ENCODE results near the gene CLDN2.
"Not testable (repeated sequence)": the region's sequence is repeated elsewhere in the genome, so short reads cannot be mapped to it uniquely, and the experiment has no call there.

Gene CLDN2

DNA sequence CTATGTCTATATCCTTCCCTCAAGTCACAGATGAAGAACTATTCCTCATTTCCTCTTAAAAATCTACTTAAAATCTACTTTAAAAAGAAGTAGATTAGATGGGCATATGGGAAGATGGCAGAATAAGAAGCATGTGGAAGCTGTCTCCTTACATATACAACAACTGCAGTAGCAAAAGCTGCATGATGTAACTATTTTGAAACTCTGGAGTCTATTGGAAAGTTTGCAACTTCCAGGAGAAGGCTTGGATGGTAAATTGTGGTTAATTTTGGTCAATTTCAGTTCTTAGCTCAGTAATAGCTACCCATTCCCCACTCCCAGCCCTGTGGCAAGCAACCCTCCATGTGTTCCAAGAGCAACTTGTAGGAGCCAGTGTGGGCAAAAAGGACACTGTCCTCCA, 42.9 kb downstream of the CLDN2 start:
- DNase-seq (ENCODE audit: low read depth, low spot score) = no peak
- TF ChIP-seq, protein P1, sequence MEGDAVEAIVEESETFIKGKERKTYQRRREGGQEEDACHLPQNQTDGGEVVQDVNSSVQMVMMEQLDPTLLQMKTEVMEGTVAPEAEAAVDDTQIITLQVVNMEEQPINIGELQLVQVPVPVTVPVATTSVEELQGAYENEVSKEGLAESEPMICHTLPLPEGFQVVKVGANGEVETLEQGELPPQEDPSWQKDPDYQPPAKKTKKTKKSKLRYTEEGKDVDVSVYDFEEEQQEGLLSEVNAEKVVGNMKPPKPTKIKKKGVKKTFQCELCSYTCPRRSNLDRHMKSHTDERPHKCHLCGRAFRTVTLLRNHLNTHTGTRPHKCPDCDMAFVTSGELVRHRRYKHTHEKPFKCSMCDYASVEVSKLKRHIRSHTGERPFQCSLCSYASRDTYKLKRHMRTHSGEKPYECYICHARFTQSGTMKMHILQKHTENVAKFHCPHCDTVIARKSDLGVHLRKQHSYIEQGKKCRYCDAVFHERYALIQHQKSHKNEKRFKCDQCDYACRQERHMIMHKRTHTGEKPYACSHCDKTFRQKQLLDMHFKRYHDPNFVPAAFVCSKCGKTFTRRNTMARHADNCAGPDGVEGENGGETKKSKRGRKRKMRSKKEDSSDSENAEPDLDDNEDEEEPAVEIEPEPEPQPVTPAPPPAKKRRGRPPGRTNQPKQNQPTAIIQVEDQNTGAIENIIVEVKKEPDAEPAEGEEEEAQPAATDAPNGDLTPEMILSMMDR (IDR thresholded peaks at IDR 0.05; ENCODE audit: low read depth, low read length) = no peak
- in situ Hi-C loops (cut with HindIII; ENCODE audit: low sequenced_read_pairs) = no loop called here
- H3K4me3 ChIP-seq (ENCODE audit: low read depth, low read length) = no peak overlapping the region

- in situ Hi-C loops (cut with HindIII; ENCODE audit: low sequenced_read_pairs) = no loop called here
- no peak overlapping the region for H3K4me3 ChIP-seq (ENCODE audit: low read depth, low read length)
- DNase-seq (ENCODE audit: low read depth, low spot score) = no peak
- TF ChIP-seq, protein P1 (IDR thresholded peaks at IDR 0.05; ENCODE audit: low read depth, low read length) = no peak
These were observed 44.1 kb downstream of the CLDN2 start for GRCh38 chrX:106964290-106964689.

- DNase-seq (ENCODE audit: low read depth, low spot score); in situ Hi-C loops (cut with HindIII; ENCODE audit: low sequenced_read_pairs); H3K4me3 ChIP-seq (ENCODE audit: low read depth, low read length): not testable (repeated sequence)
These were observed 46.3 kb downstream of the CLDN2 start for GRCh38 chrX:106966547-106966946.

DNA sequence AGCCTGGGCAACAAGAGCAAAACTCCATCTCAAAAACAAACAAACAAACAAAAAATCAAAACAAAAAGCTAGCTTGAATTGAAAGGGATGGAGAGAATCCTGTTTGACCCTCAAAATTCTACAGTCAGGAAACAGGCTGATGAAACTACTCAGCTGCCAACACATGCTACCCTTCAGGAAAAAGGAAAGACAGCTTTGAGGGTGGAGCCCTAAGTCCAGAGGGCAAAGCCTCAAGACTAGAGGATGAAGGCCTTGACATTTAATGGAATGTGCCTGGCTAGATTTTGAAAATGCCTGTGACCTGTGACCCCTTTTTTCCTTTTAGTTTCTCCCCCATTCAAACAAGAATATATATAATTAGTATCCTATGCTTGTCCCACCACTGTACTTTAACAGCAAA, 52.7 kb downstream of the CLDN2 start:
- in situ Hi-C loops (cut with HindIII; ENCODE audit: low sequenced_read_pairs) = no loop called here
- no peak overlapping the region for H3K4me3 ChIP-seq (ENCODE audit: low read depth, low read length)
- no peak for DNase-seq (ENCODE audit: low read depth, low spot score)
- TF ChIP-seq, protein P1 (IDR thresholded peaks at IDR 0.05; ENCODE audit: low read depth, low read length) = no peak

DNA sequence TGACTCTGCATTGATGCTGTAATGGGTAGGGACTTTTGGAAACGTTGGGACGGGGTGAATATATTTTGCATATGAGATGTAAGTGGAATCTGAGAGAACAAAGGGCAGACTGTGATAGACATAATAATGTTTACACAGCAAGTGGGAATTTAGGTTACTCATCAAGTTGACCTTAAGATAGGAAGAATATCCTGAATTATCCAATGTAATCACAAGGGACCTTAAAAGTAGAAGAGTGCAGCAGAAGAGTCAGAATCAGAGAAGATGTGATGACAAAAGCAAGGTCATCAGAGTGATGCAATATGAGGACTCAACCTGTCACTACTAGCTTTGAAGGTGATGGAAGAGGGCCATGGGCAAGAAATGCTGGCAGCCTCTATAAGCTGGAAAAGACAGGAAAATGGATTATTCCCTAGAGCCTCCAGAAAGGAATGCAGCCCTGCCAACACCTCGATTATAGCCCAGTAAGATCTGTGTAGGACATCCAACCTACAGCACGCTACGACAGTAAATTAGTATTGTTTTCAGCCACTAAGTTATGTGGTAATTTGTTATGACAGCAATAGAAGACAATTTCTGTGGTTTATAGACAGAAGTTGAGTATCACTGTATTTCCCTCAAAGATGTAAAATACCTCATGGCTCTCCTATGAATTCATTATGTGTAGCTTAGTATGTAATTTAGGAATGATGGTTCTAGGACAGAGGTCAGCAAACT, 53.4 kb downstream of the CLDN2 start:
- TF ChIP-seq, protein P1 (IDR thresholded peaks at IDR 0.05; ENCODE audit: low read depth, low read length) = no peak
- DNase-seq (ENCODE audit: low read depth, low spot score) = no peak
- no peak overlapping the region for H3K4me3 ChIP-seq (ENCODE audit: low read depth, low read length)
- in situ Hi-C loops (cut with HindIII; ENCODE audit: low sequenced_read_pairs) = no loop called here

DNA sequence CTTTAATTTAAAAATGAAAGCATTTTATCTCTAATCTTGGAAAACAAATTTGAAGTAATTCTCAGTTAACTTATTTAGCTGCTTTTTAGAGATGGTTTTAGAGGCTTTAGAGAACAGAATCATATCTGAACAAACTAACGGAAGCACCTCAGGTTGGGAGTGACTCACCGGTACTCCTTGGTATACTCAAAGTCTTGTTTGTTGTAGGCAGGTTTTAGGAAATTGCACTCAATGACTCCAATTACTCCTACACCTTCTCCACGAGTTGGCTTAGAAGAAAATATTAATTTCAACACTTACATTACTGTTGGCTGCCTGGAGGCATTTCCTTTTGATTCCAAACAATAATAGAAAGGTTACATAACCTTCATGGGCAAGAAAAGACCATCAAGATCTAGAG, 56.2 kb downstream of the CLDN2 start:
- TF ChIP-seq, protein P1 (IDR thresholded peaks at IDR 0.05; ENCODE audit: low read depth, low read length) = no peak
- DNase-seq (ENCODE audit: low read depth, low spot score) = no peak

More for the DNA sequence above, 56.2 kb downstream of the CLDN2 start:
- in situ Hi-C loops (cut with HindIII; ENCODE audit: low sequenced_read_pairs) = no loop called here
- H3K4me3 ChIP-seq (ENCODE audit: low read depth, low read length) = no peak overlapping the region

All from astrocyte of the spinal cord (primary cell).